ENCODE results near the gene GBP6. TPM values are rescaled to one million over a fixed set of nuclear protein-coding genes. Genes with fewer than 3 reads are reported as not detected.

GBP6 gene
- total and polyA plus RNA-seq, 4 donors: 0.05 to 0.08 TPM; not detected in 2

- H3K27ac ChIP-seq (ENCODE audit: low read depth in 1 of 2, low read length in 2 of 2): no peak overlapping the region
- no peak for DNase-seq (ENCODE audit: low spot score)
Observed at GRCh38 chr1:89378001-89378400, 14.1 kb downstream of the GBP6 start.

GRCh38 chr1:89381618-89382017 is 17.8 kb downstream of the GBP6 start:
- no peak for TF ChIP-seq NR2F2 (IDR thresholded peaks at IDR 0.05)
- H3K9ac ChIP-seq (ENCODE audit: low read depth in 1 of 2, low read length in 2 of 2): no peak overlapping the region
- H3K36me3 ChIP-seq (ENCODE audit: control insufficient read depth in 4 of 4, insufficient read depth in 3 of 4, low read depth in 1 of 4, low read length in 3 of 4): no peaks in the 10 kb centered on the region
- H3K4me1 ChIP-seq (ENCODE audit: control insufficient read depth in 4 of 4, insufficient read depth in 4 of 4, low read length in 3 of 4): no peaks in the 10 kb centered on the region
- H3K27ac ChIP-seq (ENCODE audit: low read depth in 1 of 2, low read length in 2 of 2): no peak overlapping the region
- no peaks in the 10 kb centered on the region for H3K9me3 ChIP-seq (ENCODE audit: control insufficient read depth in 4 of 4, low read length in 3 of 4)
- 93% methylated on average over 6 of the region's 6 CpGs for WGBS
- DNase-seq (ENCODE audit: low spot score): no peak
- no peak overlapping the region for H3K4me3 ChIP-seq (ENCODE audit: low read depth in 1 of 3, low read length in 3 of 3)
- no peaks in the 10 kb centered on the region for H3K27me3 ChIP-seq (ENCODE audit: control insufficient read depth in 4 of 4, insufficient read depth in 4 of 4, low read length in 3 of 4)

More at GRCh38 chr1:89378001-89378400, 14.1 kb downstream of the GBP6 start:
- H3K9ac ChIP-seq (ENCODE audit: low read depth in 1 of 2, low read length in 2 of 2): no peak overlapping the region
- H3K27me3 ChIP-seq (ENCODE audit: control insufficient read depth in 4 of 4, insufficient read depth in 4 of 4, low read length in 3 of 4): no peaks in the 10 kb centered on the region
- no peak for TF ChIP-seq JUND (IDR thresholded peaks at IDR 0.05)
- no peak for TF ChIP-seq RAD21 (IDR thresholded peaks at IDR 0.05)
- TF ChIP-seq GABPA (IDR thresholded peaks at IDR 0.05 in 1 of 2, conservative IDR thresholded peaks at IDR 0.05 in 1 of 2): no peak
- TF ChIP-seq YY1 (IDR thresholded peaks at IDR 0.05): no peak
- TF ChIP-seq RXRA (IDR thresholded peaks at IDR 0.05): no peak
- TF ChIP-seq TAF1 (conservative IDR thresholded peaks at IDR 0.05): no peak
- no peak for TF ChIP-seq FOXA2 (IDR thresholded peaks at IDR 0.05)
- TF ChIP-seq REST (IDR thresholded peaks at IDR 0.05): no peak
- TF ChIP-seq SP1 (IDR thresholded peaks at IDR 0.05): no peak
- H3K9me3 ChIP-seq (ENCODE audit: control insufficient read depth in 4 of 4, low read length in 3 of 4): no peaks in the 10 kb centered on the region
- no peak overlapping the region for H3K4me3 ChIP-seq (ENCODE audit: low read depth in 1 of 3, low read length in 3 of 3)
- no peaks in the 10 kb centered on the region for H3K36me3 ChIP-seq (ENCODE audit: control insufficient read depth in 4 of 4, insufficient read depth in 3 of 4, low read depth in 1 of 4, low read length in 3 of 4)
- no peaks in the 10 kb centered on the region for H3K4me1 ChIP-seq (ENCODE audit: control insufficient read depth in 4 of 4, insufficient read depth in 4 of 4, low read length in 3 of 4)

- TF ChIP-seq HNF4A (conservative IDR thresholded peaks at IDR 0.05) (no peak), CTCF (IDR thresholded peaks at IDR 0.05; ENCODE audit: low read depth, low read length, missing input control) (no peak), SP1 (IDR thresholded peaks at IDR 0.05) (no peak)
- H3K9me3 ChIP-seq (ENCODE audit: control insufficient read depth in 4 of 4, low read length in 3 of 4): no peaks in the 10 kb centered on the region
- no peak overlapping the region for H3K9ac ChIP-seq (ENCODE audit: low read depth in 1 of 2, low read length in 2 of 2)
- no peak for DNase-seq (ENCODE audit: low spot score)
- no peaks in the 10 kb centered on the region for H3K27me3 ChIP-seq (ENCODE audit: control insufficient read depth in 4 of 4, insufficient read depth in 4 of 4, low read length in 3 of 4)
- H3K27ac ChIP-seq (ENCODE audit: low read depth in 1 of 2, low read length in 2 of 2): no peak overlapping the region
- H3K36me3 ChIP-seq (ENCODE audit: control insufficient read depth in 4 of 4, insufficient read depth in 3 of 4, low read depth in 1 of 4, low read length in 3 of 4): no peaks in the 10 kb centered on the region
- no peak overlapping the region for H3K4me3 ChIP-seq (ENCODE audit: low read depth in 1 of 3, low read length in 3 of 3)
- no peaks in the 10 kb centered on the region for H3K4me1 ChIP-seq (ENCODE audit: control insufficient read depth in 4 of 4, insufficient read depth in 4 of 4, low read length in 3 of 4)
Observed at GRCh38 chr1:89382479-89382878, 18.6 kb downstream of the GBP6 start.

Measured in liver (tissue), 9 donors.